ENCODE measurements around the gene LAMA1.

GRCh38 chr18:7032537-7032936 is 85.1 kb downstream of the LAMA1 start:
- TF ChIP-seq POLR2A (IDR thresholded peaks at IDR 0.05) (no peak), POLR2AphosphoS5 (IDR thresholded peaks at IDR 0.05) (no peak)
- TF ChIP-seq, protein P1, sequence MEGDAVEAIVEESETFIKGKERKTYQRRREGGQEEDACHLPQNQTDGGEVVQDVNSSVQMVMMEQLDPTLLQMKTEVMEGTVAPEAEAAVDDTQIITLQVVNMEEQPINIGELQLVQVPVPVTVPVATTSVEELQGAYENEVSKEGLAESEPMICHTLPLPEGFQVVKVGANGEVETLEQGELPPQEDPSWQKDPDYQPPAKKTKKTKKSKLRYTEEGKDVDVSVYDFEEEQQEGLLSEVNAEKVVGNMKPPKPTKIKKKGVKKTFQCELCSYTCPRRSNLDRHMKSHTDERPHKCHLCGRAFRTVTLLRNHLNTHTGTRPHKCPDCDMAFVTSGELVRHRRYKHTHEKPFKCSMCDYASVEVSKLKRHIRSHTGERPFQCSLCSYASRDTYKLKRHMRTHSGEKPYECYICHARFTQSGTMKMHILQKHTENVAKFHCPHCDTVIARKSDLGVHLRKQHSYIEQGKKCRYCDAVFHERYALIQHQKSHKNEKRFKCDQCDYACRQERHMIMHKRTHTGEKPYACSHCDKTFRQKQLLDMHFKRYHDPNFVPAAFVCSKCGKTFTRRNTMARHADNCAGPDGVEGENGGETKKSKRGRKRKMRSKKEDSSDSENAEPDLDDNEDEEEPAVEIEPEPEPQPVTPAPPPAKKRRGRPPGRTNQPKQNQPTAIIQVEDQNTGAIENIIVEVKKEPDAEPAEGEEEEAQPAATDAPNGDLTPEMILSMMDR (IDR thresholded peaks at IDR 0.05 in 8 of 11, conservative IDR thresholded peaks at IDR 0.05 in 3 of 11) = no peak
